CD4-positive, alpha-beta T cell treated with Interleukin-15 for 1 hour (primary cell): ENCODE data around the gene SLC5A3.

Source experiments
- DNase-seq: peaks from one replicate; pipeline ENCODE4 v3.0.0-alpha.2; 2020

The SLC5A3 gene

DNA sequence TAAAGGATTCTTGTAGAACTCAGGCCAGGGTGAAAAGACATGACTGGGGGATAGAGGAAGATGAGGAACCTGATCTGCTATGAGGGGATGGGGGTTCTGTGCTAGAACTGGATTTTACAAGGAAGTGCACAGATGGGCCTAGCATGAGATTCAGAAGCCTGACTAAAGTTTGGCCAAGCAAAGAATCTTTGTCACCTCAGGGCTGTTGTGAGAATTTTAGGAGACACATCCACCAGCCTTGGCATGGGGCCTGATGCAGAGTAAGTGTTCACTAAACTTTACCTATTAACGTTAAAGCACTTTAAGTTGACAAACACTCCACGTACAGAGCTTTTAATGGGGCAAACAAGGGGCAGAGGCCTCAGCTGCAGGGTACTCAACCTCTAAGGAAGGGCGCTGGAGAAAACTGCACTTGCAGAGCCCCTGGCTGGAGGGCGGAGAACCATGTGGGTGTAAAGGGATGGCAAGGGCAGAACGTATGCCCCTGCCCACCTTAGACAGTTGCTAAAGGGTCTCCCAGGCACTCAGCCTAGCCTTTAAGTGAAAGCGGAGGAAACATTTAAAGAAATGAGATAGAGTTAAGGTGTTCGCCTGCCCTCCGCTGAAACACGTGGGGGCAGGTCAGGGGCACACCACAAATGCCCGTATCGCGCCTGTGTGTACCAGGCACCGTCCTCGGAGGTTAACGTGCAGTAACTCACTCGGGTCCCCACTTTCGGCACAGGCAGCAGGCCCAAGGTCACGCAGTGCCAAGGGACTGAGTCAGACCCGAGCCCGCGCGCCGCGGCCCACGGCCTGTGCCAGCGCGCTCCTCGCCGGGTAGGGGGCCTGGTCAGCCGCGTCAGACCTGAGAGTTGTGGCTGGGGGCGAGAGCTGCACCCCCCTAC is 990 bp upstream of the SLC5A3 start:
- DNase-seq: no peak

DNA sequence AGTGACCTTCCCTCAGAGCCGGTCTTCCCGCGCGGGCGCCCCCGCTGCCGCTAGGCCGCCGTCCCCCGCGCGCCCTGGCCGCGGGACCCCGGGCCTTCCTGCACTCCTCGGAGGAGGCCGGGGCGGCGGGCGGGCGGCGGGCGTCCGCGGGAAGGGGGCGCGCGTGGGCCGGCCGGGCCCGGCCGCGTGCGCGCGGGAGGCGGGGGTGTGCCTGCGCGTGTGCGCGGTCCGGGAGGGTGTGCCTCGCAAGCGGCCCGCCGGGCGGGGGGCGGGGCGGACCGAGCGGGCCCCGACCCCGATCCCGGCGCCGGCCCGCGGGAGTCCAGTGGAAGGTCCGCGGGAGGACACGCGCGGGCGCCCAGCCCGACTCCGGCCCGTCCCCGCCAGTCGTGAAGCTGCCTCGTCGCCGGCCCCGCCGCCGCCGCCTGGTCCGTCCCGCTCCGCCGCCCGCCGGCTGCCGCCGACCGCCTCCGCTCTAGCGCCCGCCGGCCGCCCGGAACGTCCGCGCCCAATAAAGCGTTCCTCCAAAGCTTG is 438 bp downstream of the SLC5A3 start:
- peak; percentile 50 for DNase-seq

DNA sequence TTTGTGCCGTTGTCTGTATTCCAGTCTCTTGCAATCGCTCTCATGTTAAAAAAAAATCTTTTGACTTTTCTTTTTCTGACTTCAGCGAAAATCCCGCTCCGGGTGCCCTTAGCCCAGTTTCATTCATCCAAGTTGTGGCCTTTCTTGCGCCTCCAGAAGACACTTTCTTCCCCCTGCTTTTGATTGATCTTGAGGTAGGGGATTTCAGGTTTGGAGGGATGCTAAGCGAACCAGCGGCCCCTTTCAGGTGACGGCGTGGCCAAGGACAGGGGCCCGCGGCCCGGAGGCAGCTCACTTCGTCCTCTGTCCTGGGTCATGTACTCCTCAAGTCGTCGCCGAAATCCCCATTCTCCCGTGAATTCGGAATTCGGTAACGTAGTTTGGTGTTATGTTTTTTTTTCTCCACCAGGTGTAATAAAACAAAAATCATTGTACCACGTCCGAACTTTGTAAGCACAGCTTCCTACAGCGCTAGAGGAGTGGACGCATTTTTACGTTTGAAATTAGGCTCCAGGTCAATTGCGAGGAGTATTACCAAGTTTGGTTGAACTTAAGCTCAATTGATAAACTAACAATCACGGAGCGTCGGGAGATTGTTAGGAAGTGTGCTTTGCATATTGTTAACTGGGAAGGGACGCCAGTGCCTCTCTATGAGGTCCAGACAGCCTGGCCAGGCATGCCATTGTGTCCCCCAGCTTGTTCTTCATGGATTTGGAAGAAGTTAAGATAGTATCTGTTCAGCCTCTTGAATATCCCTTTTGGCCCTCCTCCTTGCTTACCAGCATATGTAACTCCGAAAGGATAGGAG is 1.1 kb downstream of the SLC5A3 start:
- no peak for DNase-seq

DNA sequence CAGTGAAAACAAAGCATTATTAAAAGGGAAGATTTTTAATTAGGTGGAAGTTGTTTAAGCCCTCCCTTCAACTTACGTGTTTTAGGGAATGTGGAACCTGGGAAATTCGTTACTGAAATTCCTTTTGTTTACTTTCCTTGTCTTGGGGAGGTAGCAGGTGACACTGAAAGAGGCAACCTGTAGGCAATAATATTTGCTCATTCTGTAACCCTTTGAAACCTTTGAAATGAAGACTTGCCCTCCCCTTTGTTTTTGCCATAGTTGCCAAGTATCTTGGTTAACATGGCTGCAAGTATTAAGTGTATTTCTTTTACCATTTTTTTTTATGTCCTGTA is 1.7 kb downstream of the SLC5A3 start:
- DNase-seq: no peak

DNA sequence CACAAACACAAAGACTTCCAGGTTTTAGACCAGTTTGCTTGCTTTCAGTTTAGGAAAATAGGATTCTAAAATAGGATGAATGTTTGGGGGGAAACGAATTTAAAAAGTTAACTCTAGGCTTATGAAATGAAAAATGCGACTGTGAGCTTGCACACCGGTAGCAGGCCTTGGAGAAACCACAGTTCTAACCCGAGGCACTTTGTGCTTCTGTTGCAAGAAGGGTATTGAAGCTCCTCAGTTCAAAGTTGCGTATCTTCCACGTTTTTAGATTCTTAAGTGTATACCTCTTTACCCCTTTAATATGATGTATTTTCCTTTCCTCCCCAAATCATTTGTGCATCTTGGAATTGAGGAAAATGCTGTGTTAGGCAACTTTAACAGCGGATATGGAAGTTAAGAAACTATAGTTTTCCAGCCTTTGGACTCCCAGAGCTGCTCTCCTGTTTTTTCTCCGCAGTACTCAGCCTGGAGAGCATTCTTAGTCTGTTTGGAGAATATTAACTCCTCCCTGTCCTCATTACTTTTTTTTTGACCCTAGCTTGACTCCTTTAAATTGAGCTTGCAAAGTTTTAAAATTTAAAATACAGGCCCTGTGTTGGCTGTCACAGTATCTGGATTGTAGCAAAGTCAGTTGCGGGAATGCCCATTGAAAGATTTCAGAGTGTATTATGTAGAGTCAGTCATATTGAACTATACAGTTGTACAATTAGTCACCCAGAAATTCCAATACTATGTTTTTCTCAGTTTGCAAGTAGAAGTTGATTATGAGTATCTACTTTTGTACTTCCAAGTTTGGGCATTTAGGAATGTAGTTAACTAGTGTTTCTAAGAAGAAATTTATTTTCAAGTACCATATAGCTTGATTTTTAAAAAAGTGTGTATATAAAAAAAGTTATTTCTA is 2.6 kb downstream of the SLC5A3 start:
- DNase-seq: no peak

DNA sequence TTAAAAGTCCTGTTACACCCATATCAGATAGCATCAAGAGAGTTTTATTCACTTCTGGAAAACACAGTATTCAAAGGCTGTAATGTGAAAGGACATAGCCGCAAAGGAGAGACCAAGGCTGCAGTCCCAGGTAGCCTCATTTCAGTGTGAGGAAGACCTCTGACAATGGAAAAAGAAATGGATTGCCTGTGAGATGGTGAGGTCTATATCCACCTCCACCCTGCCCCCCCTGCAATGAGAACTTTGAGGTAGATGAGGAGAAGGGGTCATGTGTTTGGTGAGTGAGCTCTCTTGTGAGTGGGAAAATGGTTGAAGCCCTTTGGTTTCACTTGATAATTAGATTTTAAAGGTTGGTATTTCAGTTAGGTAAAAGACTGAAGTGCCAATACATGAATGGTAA is 3.5 kb downstream of the SLC5A3 start:
- DNase-seq: no peak

DNA sequence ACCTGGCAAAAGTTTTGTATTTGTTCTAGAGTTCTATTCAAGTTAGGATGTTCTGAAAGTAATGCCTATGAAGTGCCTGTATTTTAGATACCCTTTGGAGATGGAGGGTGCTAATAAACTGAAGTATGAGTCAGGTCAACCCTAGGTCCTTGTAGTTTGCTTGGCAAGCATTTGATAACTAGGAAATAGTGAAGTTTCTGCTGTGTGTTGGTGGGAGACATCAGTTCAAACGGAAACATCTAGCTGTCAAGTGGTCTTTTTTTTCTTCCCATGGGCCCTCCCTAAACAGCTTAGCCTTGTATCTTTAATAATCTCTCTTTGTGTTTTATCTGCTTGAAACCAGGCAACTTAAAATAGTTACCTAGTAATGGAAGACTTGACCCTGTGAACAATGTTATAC is 4.5 kb downstream of the SLC5A3 start:
- DNase-seq: no peak

DNA sequence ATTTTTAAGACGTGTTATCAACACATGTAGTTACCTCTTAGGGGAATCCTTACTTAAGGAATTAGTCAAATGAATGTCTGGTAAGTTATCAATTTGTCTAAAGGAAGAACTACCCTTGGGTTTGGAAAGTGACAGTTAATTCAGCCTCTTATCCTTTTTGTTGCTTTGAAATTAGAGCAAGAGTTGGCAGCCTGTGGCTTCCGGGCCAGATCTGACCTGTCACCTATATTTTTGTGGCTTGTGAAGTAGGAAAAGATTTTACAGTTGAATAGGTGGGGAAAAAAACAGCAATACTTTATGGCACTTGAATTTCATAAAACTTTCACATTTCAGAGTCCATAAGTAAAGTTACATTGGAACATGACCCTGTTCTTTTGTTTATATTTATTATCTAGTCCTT is 5.5 kb downstream of the SLC5A3 start:
- no peak for DNase-seq

DNA sequence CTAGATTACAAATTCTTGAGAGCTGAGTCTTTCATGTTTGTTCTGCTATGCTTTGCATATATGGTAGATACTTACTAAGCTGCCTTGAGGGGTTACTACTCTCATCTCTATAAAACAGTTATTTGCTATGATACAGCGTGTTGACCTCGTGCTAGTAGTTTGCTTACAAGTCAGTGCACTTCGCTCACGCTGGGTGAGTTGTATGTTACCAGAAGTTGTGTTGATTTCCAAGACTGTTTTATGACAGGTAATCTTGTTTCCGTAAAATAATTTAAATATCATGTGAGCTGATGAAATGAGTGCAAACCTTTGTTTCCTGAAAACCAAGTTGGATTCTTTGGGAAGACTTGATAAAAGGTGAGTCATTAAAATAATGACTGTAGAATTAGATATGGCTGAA is 7.3 kb downstream of the SLC5A3 start:
- DNase-seq: no peak

DNA sequence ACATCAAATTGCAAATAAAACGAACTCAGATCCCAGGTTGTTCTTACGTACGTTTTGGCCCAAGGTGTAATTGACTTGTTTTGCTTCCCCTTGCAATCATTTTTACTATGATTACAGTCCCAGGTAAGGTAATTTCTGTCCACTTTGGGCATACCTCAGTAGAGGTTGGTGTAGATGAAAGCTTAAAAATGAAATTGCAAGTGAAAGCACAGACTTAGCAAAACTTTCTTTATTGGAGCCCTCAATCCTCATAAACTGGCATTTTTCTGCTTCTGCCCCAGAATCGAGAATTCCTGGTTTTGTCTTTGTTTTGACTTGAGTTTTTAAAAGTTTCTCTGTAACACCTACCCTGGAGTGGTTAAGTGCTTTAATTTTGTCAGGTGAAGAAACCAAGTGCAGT is 9.4 kb downstream of the SLC5A3 start:
- DNase-seq: no peak

DNA sequence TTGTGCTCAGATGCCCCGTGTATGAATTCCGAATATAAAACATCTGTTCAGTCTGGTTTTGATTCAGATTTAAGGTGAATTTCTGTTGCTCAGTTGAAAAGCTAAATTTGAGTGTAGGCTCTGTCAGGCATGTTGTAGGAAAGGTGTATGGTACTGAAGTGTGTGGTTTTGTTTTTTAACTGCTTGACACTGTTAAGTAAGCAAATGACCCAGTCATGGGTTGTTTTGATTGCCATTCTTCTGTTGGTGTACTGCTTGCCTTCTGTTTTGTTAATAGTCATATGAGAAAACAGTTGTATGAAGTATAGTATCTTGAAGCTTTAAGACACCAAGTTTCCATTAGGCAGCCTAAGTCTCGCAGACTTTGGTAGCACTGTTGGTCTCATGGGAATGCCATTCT is 10.0 kb downstream of the SLC5A3 start:
- no peak for DNase-seq

DNA sequence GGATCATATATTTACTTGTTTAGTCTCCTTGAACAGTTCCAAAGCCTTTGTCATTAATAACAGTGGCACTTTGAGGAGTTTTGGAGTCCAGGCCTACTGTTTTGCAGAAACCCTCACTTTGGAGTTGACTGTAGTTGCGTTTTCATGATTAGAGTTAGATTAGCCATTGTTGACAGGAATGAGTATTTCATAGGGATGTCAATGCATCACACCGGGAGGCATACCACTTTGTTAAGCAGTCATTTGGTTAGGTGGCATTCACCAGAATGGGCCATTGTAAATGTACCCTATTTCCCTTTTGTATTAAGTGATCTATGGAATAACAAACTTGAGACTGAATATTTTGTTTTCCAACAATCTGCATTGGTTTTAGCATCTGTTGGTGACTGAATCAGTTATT is 11.8 kb downstream of the SLC5A3 start:
- no peak for DNase-seq

DNA sequence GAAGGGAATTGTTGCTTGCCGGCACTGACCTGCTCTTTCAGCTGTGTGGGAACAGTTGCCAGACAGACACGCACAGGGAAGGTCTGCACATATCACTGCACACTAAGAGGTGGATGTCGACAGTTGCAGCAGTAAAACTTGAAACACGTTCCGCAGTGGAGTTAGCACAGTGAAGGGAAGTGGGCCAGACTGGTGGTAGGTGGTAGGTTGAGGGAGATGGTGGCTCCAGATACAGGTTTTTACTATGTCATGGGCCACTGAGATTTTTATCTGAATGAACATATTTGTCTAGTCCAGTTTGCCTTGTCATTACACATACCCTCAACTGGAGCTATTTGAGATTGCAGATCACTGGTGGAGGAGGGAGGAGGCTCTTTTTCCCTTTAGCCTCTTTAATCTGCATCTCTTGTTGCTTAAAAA is 13.5 kb downstream of the SLC5A3 start:
- DNase-seq: no peak

DNA sequence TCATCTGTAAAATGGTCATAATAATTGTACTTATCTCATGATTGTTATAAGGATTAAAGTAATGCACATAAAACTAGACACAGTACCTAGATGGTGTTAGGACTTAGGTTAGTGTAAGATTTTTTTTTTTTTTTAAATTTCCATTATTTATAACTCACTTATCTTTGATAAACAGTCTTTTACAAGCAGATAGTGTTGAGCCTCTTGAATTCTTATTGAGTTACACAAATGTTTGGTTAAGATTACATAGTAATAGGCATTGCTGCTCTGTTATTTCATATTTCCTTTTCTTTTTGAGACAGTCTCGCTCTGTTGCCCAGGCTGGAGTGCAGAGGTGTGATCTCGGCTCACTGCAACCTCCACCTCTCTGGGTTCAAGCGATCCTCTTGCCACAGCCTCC is 15.4 kb downstream of the SLC5A3 start:
- DNase-seq: no peak

DNA sequence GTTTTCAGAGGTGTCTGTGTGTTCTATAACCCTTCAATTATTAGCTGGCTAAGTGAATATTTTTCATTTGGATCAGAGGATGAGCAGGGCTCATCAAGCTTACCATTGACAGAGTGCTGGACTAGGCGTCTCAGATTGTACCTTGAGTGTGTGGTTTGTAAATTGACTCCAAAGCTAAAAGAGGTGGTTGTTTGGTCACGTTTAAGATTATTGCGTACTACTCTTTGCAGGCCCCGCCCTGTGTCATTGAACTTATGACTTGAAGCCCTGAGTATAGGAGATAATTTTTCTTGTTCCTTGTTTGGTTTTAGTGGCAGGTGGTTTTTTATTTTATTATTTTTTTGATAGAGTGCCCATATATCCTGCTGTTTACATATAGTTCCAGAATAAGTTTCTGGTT is 17.7 kb downstream of the SLC5A3 start:
- DNase-seq: no peak

DNA sequence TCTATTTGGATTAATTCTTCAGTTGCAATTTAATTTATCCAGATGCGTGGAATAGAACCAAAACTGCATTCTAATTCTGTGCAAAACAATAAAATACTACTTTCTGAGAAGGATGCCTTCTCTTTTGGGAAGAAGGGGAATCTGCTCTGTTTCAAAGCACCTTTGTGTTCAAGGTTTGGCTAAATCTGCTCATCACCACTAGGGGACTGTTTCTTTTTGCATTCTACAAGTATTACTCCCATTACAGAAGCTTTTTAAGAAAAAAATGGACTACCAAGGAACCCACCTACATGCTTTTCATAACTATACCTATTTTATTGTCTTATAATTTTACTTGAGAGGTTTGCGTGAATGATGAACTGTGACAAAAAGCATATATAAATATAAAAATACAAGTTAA is 18.2 kb downstream of the SLC5A3 start:
- no peak for DNase-seq

DNA sequence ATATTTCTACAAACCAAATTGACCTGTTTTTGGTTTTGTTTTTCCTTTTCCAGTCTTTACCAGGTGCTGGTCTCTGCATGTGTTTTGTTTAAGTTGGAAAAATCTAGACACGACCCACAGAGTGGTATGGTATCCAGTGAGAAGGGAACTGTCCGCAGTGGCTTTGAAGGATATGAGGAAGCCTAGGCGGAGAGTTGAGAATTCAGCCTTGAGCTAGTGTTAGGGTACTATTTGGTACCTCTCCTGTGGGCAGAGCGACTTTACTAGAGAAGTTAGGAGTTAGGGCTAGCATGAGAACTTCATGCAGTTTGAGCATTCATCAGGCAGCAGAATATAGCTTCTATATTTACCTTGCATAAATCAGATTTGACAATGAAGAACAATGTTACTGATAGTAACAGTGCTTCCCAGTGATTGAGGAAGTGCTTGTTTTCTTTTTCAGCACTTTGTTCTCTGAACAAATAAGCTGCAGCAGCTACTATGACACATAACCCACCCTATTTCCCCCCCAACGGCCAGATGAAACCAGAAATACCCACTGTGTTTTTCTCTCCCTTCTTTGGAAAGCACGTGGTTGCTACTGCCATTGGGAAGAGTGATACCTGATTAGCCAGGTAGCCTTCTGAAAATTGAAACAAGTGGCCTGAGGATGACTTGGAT is 19.0 kb downstream of the SLC5A3 start:
- DNase-seq: no peak

DNA sequence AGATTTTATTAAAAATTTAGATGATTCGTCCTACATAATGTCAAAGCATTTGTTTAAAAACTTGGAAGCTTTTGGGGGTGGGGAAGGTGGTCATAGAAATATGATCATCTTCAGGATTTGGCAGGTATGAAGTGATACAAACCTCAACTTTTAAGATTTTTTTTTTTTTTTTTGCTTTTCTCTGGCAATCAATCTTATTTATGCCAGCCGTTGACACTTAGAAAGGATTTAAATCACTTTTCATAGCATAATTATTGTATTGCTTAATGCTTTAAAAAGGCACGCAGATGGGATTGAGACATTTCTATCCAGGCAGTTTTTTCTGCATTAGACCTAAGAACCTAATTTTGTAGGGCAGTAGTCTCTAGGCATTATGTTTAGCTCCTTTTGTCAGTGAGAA is 19.7 kb downstream of the SLC5A3 start:
- no peak for DNase-seq

DNA sequence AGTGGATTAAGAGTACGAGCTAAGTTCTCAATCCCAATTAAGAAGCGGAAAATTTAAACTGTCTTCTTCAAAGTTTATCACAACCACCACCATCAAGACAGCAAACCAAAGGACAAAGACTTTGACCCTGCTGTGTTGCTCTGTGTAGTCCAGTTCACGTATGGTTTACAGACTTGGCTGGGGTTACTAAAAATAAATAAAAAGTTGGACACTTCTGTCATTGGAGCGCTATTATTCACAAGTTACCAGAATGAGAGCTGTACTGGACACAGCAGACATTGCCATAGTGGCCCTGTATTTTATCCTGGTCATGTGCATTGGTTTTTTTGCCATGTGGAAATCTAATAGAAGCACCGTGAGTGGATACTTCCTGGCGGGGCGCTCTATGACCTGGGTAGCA is 21.6 kb downstream of the SLC5A3 start:
- DNase-seq: no peak

DNA sequence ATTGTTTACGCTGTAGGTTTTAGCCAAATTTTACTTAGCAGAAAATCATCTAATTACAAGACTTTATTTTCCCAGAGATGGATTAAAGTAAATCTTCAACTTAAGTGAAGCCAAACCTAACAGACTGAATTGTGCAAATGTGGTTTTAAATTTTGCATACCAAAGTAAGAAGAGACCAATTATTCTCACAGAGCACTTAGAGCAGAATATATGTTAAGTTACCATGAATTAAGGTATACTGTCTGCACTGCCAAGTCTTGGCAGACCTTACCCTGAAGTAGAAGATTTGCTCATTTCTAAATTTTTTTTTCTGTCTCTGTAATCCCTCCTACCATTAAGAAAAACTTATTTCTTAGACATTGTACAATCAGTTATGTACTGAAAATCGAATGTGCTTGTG is 24.1 kb downstream of the SLC5A3 start:
- no peak for DNase-seq

DNA sequence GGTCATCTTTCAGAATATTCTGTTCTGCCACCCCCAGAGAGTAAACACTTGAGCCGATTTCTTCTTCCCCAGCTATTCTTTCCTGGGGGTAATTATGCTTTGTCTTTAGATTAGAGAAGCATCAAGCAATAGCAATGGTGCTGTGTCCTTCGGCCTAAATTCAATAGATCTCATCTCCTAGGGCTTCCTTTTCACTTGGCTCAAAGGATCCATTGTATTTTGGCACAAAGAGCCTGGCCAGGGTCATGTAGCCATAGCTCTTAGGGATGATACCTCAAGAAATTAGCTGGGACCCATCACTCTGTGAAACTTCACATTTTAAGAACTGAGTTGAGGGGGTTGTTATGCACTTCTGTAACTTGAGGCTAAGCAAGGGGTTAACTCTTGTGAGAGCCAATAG is 27.0 kb downstream of the SLC5A3 start:
- DNase-seq: no peak

DNA sequence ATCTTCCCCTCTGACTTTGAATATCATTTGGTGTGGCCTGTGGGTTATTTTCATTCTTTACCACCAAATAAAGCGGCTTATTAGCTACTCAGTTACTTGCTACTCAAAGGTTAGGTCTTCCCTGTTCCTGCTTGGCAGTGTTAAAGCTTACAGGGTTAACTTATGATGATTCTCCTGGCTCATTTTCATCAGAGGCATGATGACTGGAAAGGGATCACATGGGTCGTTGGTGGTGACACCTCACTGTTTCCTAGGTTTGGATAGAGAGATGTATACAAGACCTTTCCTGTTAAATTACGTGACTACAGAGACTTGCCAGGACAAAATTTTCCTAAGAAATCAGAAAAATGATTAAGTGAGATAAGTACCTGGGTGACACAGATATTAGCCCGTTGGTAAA is 27.4 kb downstream of the SLC5A3 start:
- no peak for DNase-seq
